Anterior cingulate cortex (tissue), 58 donors: ENCODE data around the gene USP36.
"Not testable (repeated sequence)": the region's sequence is repeated elsewhere in the genome, so short reads cannot be mapped to it uniquely, and the experiment has no call there.

Source experiments
- DNase-seq, 58 donors: peaks; one replicate each; lab custom pipeline; 2025; lab: John Stamatoyannopoulos, UW

USP36 gene

GRCh38 chr17:78873519-78874340 lies 33.1 kb upstream of the USP36 start:
- peak in 39 of 58 donors; percentile 30 to 83 (median 55) for DNase-seq

GRCh38 chr17:78872486-78872885 lies 31.9 kb upstream of the USP36 start:
- DNase-seq: no peak

GRCh38 chr17:78870621-78871020 lies 30.0 kb upstream of the USP36 start:
- DNase-seq: peak in 2 of 58 donors; percentile 29 to 38

DNA sequence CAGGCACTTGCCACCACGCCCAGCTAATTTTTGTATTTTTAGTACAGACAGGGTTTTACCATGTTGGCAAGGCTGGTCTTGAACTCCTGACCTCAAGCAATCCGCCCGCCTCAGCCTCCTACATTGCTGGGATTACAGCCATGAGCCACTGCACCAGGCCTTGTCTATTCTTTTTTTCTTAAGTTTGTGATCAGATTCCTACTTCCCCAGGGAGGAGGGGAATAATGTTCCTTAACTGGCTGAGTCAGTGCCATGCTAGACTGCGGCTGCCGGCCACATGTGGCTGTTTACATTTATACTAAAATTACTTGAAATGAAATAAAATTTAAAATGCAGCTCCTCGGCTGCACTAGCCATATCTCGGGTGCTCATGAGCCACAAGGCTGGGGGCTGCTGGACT lies 27.8 kb upstream of the USP36 start:
- no peak for DNase-seq

DNA sequence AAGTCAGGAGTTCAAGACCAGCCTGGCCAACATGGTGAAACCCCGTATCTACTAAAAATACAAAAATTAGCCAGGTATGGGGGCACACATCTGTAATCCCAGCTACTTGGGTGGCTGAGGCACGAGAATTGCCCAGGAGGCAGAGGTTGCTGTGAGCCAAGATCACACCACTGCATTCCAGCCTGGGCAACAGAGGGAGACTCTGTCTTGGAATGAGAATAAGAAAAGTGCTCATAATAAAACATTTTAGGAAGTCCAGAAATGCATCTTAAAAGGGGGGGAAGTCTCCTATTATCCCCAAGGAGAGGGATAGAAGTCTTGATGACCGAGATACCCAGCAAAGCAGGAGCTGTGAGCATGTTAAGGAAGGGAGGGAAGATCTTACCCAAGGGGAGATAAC lies 26.4 kb upstream of the USP36 start:
- not testable (repeated sequence) for DNase-seq

DNA sequence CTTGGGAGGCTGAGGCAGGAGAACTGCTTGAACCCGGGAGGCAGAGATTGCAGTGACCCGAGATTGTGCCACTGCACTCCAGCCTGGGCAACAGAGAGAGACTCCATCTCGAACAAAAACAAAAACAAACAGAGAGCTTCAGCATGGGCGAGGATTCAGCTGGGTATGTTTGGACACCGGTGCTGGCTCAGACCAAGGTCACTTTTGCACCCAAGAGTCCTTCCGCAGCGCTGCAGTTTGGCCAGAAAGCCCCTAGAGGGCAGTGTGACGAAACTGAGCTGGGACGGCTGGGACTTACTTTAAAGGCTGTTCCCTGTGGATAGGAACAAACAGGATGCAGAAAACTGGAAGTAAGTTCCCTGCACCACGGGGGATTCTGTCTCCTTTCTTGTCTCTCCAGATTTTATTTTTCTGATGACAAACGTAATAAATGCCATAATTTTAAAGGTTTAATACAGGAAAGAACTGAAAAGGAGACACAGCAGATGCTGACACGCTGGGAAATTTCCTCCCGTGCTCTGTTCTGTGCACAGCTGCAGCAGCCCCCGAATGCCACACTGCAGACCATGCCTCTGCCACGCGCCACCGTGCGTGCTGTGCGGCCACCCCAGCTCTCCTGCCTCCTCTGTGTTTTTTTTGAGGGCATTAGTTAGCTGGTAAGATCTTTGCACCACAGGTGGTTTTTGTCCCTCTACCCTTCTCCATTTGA lies 25.2 kb upstream of the USP36 start:
- DNase-seq: peak in 55 of 58 donors; percentile 29 to 89 (median 73)

DNA sequence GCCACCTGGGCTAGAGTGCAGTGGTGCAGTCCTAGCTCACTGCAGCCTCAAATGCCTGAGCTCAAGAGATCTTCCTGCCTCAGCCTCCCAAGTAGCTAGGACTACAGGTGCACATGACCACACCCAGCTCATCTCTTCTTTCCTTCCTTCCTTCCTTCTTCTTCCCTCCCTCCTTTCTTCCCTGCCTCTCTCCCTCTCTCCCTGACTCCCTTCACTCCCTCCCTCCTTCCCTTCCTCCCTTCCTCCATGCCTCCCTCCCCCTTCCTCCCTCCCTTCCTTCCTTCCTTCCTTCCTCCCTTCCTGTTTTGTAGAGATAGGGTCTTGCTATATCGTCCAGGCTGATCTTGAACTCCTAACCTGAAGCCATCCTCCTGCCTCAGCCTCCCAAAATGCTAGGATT lies 23.5 kb upstream of the USP36 start:
- no peak for DNase-seq

DNA sequence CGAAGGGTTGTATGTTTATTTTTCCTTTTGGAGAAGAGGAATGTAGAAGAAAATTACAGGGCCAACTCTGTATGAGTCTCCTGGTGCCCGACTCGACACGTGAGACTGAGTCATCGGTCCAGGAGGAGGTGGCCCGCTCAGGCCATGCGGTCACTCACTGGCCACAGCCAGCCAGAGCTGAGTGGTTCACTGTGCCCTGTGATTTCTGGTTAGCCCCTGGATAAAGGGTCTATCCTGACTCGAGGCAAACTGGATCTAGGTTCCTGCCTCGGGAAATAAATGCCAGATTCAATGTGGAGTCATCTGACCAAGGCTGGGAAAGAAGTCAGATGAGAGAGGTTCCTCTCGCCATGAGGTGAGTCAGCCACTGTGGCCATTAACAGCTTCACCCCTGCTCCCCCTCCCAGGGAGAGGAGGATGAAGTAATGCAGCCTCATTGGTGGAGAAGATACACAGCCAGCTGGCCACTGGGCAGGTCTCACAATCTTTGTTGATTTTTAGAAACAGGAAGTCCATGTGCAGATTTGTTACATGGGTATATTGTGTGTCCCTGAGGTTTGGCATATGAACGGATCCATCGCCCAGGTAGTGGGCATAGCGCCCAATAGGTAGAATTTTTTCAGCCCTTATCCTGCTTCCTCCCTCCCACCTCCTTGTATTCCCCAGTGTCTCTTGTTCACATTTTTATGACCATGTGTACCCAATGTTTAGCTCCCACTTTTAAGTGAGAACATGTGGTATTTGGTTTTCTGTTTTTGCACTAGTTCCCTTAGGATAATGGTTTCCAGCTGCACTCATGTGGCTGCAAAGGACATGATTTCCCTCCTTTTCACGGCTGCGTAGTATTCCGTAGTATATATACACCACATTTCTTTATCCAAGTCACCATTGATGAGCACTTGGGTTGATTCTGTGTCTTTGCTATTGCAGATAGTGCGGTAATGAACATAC lies 21.7 kb upstream of the USP36 start:
- peak in 13 of 58 donors; percentile 12 to 87 (median 55) for DNase-seq

GRCh38 chr17:78861229-78861628 lies 20.6 kb upstream of the USP36 start:
- DNase-seq: no peak

- no peak for DNase-seq
These were observed 18.4 kb upstream of the USP36 start for GRCh38 chr17:78859051-78859450.

GRCh38 chr17:78857266-78857665 lies 16.7 kb upstream of the USP36 start:
- DNase-seq: no peak

GRCh38 chr17:78855561-78856165 lies 15.0 kb upstream of the USP36 start:
- no peak for DNase-seq

- DNase-seq: no peak
These were observed 13.9 kb upstream of the USP36 start for GRCh38 chr17:78854508-78854907.

GRCh38 chr17:78853926-78854394 lies 13.3 kb upstream of the USP36 start:
- DNase-seq: no peak

DNA sequence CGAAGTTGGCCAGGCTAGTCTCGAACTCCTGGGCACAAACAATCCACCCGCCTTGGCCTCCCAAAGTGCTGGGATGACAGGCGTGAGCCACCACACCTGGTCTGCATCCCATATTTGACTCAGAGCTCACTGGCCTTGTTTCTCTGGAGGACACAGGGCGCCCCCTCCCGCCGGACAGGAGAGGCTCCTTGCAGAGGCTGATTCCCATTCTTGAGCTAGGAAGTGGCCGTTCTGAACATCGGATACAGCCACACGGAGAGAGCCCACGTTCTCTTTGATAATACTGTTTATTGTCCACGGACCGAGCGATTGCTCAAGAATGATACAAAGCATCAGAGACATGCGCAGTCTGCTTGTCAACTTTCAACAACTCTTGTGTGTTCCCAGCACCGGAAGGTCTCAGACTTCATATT lies 12.1 kb upstream of the USP36 start:
- DNase-seq: no peak

- DNase-seq: no peak
These were observed 8.4 kb upstream of the USP36 start for GRCh38 chr17:78849026-78849425.

DNA sequence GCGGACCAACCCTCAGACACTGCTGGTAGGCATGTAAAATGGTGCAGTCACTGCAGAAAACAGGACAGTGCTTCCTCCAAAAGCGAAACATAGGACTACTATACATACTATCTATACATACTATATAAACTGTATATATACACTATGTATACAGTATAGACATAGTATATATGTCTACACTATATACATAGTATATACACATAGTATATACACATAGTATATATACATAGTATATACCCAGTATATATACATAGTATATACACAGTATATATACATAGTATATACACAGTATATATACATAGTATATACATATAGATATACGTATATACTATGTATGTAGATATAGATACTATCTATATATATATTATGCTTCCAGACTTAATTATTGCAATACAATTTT lies 6.4 kb upstream of the USP36 start:
- no peak for DNase-seq

- peak in 21 of 58 donors; percentile 6 to 65 (median 30) for DNase-seq
These were observed 3.8 kb upstream of the USP36 start for GRCh38 chr17:78844301-78845005.

DNA sequence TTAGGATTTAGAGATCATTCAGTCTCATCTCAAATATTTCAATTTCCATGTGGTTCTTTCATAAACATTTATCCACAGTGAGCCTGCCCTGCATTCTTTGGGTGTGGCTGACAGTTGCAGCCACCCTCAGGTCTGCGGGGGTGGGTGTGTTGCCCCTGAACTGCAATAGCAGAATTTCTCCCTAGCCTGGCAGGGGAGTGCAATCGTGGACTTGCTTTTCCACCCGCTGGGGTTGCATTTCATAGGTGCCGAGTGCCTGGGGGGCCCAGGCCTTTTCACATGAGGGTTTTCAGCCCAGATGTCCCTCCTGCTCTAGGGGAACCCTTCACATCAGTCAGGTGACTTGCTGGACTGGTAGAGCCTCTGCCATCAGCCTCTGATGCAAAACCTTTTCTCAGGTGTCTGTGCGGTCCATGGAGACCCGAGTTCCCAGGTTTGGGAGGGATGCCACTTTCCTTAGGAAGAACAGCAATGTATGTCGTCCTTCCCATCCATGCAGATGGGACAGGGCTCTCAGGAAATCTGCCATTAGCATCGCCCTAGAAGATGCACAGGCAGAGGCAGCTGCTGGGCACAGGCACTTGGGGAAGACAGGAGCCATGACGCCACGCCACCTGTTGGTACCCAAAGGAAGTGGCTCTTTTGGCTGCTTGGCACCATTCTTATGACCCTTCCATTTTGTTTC lies 2.4 kb upstream of the USP36 start:
- DNase-seq: no peak
